ENCODE measurements around the gene RERG. TPM values are rescaled to one million over a fixed set of nuclear protein-coding genes. Genes with fewer than 3 reads are reported as not detected.

Gene RERG
- total RNA-seq, 1 experiment from 2014 or later = not detected

DNA sequence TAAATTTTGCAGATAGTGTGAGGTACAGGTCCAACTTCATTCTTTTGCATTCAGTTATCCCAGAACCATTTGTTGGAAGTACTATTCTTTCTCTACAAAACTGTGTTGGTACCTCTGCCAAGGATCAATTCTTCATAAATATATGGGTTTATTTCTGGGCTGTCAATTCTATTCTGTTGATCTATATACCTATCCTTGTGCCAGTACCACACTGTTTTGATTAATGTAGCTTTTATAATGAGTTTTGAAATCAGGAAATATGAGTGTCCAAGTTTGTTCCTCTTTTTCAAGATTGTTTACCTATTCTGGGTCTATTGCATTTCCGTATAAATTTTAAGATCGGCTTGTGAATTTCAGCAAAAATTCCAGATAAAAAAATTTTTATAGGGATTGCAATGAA is 48.1 kb downstream of the RERG start:
- H3K9me3 ChIP-seq (ENCODE audit: control insufficient read depth, insufficient read depth, low read depth, low read length) = no peaks in the 10 kb centered on the region
- in situ Hi-C loops (cut with HindIII; ENCODE audit: low pct_unique_long_range_greater_than_20kb, low sequenced_read_pairs) = no loop called here
- H3K27ac ChIP-seq (ENCODE audit: low read length) = no peak overlapping the region
- H3K4me1 ChIP-seq (ENCODE audit: control insufficient read depth, insufficient read depth, low read length) = no peaks in the 10 kb centered on the region
- H3K27me3 ChIP-seq (ENCODE audit: control insufficient read depth, insufficient read depth, low read length) = no peaks in the 10 kb centered on the region
- intact Hi-C loops (cut with micrococcal nuclease; ENCODE audit: unreplicated experiment) = no loop called here
- TF ChIP-seq, protein P1, sequence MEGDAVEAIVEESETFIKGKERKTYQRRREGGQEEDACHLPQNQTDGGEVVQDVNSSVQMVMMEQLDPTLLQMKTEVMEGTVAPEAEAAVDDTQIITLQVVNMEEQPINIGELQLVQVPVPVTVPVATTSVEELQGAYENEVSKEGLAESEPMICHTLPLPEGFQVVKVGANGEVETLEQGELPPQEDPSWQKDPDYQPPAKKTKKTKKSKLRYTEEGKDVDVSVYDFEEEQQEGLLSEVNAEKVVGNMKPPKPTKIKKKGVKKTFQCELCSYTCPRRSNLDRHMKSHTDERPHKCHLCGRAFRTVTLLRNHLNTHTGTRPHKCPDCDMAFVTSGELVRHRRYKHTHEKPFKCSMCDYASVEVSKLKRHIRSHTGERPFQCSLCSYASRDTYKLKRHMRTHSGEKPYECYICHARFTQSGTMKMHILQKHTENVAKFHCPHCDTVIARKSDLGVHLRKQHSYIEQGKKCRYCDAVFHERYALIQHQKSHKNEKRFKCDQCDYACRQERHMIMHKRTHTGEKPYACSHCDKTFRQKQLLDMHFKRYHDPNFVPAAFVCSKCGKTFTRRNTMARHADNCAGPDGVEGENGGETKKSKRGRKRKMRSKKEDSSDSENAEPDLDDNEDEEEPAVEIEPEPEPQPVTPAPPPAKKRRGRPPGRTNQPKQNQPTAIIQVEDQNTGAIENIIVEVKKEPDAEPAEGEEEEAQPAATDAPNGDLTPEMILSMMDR (IDR thresholded peaks at IDR 0.05) = no peak
- TF ChIP-seq SIN3A (IDR thresholded peaks at IDR 0.05; ENCODE audit: borderline replicate concordance, insufficient read depth, low read depth, low read length) (no peak), POLR2AphosphoS5 (IDR thresholded peaks at IDR 0.05; ENCODE audit: low read depth, low read length) (no peak), TCF7L2 (IDR thresholded peaks at IDR 0.05; ENCODE audit: low read depth, low read length) (no peak)
- TF ChIP-seq, protein P2, sequence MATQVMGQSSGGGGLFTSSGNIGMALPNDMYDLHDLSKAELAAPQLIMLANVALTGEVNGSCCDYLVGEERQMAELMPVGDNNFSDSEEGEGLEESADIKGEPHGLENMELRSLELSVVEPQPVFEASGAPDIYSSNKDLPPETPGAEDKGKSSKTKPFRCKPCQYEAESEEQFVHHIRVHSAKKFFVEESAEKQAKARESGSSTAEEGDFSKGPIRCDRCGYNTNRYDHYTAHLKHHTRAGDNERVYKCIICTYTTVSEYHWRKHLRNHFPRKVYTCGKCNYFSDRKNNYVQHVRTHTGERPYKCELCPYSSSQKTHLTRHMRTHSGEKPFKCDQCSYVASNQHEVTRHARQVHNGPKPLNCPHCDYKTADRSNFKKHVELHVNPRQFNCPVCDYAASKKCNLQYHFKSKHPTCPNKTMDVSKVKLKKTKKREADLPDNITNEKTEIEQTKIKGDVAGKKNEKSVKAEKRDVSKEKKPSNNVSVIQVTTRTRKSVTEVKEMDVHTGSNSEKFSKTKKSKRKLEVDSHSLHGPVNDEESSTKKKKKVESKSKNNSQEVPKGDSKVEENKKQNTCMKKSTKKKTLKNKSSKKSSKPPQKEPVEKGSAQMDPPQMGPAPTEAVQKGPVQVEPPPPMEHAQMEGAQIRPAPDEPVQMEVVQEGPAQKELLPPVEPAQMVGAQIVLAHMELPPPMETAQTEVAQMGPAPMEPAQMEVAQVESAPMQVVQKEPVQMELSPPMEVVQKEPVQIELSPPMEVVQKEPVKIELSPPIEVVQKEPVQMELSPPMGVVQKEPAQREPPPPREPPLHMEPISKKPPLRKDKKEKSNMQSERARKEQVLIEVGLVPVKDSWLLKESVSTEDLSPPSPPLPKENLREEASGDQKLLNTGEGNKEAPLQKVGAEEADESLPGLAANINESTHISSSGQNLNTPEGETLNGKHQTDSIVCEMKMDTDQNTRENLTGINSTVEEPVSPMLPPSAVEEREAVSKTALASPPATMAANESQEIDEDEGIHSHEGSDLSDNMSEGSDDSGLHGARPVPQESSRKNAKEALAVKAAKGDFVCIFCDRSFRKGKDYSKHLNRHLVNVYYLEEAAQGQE (IDR thresholded peaks at IDR 0.05; ENCODE audit: insufficient read depth in 1 of 2, low read depth in 2 of 2, low read length in 1 of 2) = no peak
- BruUV-seq (replicated peaks) = no TSS peak
- ChIA-PET CTCF (no interaction called here), POLR2A (no interaction called here)
- no peak for DNase-seq (ENCODE audit: low read depth, low spot score)
- H3K36me3 ChIP-seq (ENCODE audit: control insufficient read depth, insufficient read depth, low read length) = no peaks in the 10 kb centered on the region; the same call in 1 of the 2 replicates
- no peak overlapping the region for H3K4me3 ChIP-seq (ENCODE audit: low read depth in 2 of 2, low read length in 2 of 2)
- ATAC-seq = no peak

DNA sequence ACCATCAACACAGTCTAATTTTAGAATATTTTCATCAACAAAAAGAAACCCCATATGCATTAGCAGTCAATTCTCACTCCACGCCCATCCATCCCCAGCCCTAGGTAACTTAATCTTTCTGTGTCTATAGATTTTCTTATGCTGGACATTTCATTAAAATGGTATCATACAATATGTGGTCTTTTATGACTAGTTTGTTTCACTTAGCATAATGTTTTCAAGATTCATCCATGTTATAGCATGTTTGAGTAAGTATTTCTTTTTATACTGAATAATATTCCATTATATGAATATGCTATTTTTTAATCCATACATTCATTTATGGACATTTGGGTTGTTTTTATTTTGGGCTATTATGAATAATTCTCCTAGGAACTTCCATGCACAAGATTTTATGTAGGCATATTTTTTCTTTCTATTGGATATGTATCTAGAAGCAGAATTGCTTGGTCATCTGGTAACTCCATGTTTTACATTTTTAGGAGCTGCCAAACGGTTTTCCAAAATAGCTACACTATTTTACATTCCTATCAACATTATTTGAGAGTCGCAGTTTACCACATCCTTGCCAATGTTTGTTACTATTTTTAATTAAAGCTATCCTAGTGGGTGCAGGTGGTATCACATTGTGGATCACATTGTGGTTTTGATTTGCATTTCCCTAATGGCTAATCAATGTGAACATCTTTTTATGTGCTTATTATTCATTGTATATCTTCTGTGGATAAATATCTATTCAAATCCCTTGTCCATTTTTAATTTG is 49.0 kb downstream of the RERG start:
- Histone ChIP-seq H3K27me3 (ENCODE audit: control insufficient read depth, insufficient read depth, low read length) (no peaks in the 10 kb centered on the region), H3K36me3 (ENCODE audit: control insufficient read depth, insufficient read depth, low read length) (no peaks in the 10 kb centered on the region), H3K27ac (ENCODE audit: low read length) (no peak overlapping the region), H3K9me3 (ENCODE audit: control insufficient read depth, insufficient read depth, low read depth, low read length) (no peaks in the 10 kb centered on the region), H3K4me1 (ENCODE audit: control insufficient read depth, insufficient read depth, low read length) (no peaks in the 10 kb centered on the region), H3K4me3 (ENCODE audit: low read depth in 2 of 2, low read length in 2 of 2) (no peak overlapping the region)
- no peak for DNase-seq (ENCODE audit: low read depth, low spot score)
- intact Hi-C loops (cut with micrococcal nuclease; ENCODE audit: unreplicated experiment) = no loop called here
- TF ChIP-seq SIN3A (IDR thresholded peaks at IDR 0.05; ENCODE audit: borderline replicate concordance, insufficient read depth, low read depth, low read length) (no peak), POLR2AphosphoS5 (IDR thresholded peaks at IDR 0.05; ENCODE audit: low read depth, low read length) (no peak), TCF7L2 (IDR thresholded peaks at IDR 0.05; ENCODE audit: low read depth, low read length) (no peak)
- TF ChIP-seq, protein P1 (IDR thresholded peaks at IDR 0.05) = no peak
- TF ChIP-seq, protein P2 (IDR thresholded peaks at IDR 0.05; ENCODE audit: insufficient read depth in 1 of 2, low read depth in 2 of 2, low read length in 1 of 2) = no peak
- CTCF ChIA-PET = no interaction called here
- BruUV-seq (replicated peaks) = no TSS peak
- POLR2A ChIA-PET = no interaction called here
- ATAC-seq = no peak
- in situ Hi-C loops (cut with HindIII; ENCODE audit: low pct_unique_long_range_greater_than_20kb, low sequenced_read_pairs) = no loop called here

Measured in Panc1 (cell line).